ACC112 (cell line): ENCODE data around the gene GUCA1A.
A peak's percentile ranks its signal among the peaks of the same experiment; 100 is the strongest.

Experiments
- H2AFZ ChIP-seq: fragments of 200-600 bp; sonication (generic); one replicate; pipeline ENCODE4 v1.6.0; 2017; ENCODE audit warnings: antibody characterized with exemption, low read length; ENCODE audit not compliant: unreplicated experiment
- H3K27ac ChIP-seq: fragments of 200-600 bp; sonication (generic); 2 replicates; pipeline ENCODE4 v1.5.1; 2014; ENCODE audit warnings: low read depth, mild to moderate bottlenecking, antibody characterized with exemption, low read length, moderate library complexity
- H3K27me3 ChIP-seq: fragments of 200-600 bp; sonication (generic); 2 replicates; pipeline ENCODE4 v1.6.1; 2014; ENCODE audit warnings: mild to moderate bottlenecking, antibody characterized with exemption, low read length, moderate library complexity, mixed read lengths; ENCODE audit not compliant: insufficient read depth
- H3K36me3 ChIP-seq: fragments of 200-600 bp; sonication (generic); 2 replicates; pipeline ENCODE4 v1.6.1; 2016; ENCODE audit warnings: mild to moderate bottlenecking, antibody characterized with exemption, low read length, moderate library complexity, mixed read lengths; ENCODE audit not compliant: insufficient read depth
- H3K4me1 ChIP-seq: fragments of 200-600 bp; sonication (generic); one replicate; pipeline ENCODE4 v1.6.1; 2016; ENCODE audit warnings: low read length, mixed read lengths; ENCODE audit not compliant: insufficient read depth, unreplicated experiment, control insufficient read depth
- H3K4me3 ChIP-seq: fragments of 200-600 bp; sonication (generic); 2 replicates; pipeline ENCODE4 v1.5.1; 2014; ENCODE audit warnings: mild to moderate bottlenecking, low read depth, low read length
- H3K79me2 ChIP-seq: fragments of 200-600 bp; sonication (generic); one replicate; pipeline ENCODE4 v1.6.0; 2016; ENCODE audit warnings: low read length; ENCODE audit not compliant: control insufficient read depth, unreplicated experiment, insufficient read depth

The GUCA1A gene

GRCh38 chr6:42173101-42173500 is at the start of gene GUCA1A:
Gene GUCA1A (plus strand): TSS chr6:42173364. CDS start chr6:42173614, 250 bp downstream.
- Histone ChIP-seq H3K4me3 (no peak within 1 kb of the TSS), H3K27me3 (no peaks in the 10 kb centered on the region), H3K27ac (no peak within 1 kb of the TSS), H3K36me3 (no peaks in the 10 kb centered on the region), H3K4me1 (no peaks in the 10 kb centered on the region), H3K79me2 (no peaks in the 10 kb centered on the region), H2AFZ (no peak within 1 kb of the TSS)

GRCh38 chr6:42123379-42124103 is 49.6 kb upstream of the GUCA1A start:
- Histone ChIP-seq H3K27me3 (no peaks in the 10 kb centered on the region), H3K79me2 (no peaks in the 10 kb centered on the region), H3K4me1 (peaks cover 31% of the 10 kb centered on the region), H3K27ac (peak overlapping the region; percentile 91), H3K4me3 (no peak overlapping the region), H2AFZ (no peak overlapping the region), H3K36me3 (peaks cover 4% of the 10 kb centered on the region; the same call in 1 of the 2 replicates)

GRCh38 chr6:42124223-42124836 is 48.8 kb upstream of the GUCA1A start:
- Histone ChIP-seq H3K36me3 (peaks cover 4% of the 10 kb centered on the region; the same call in 1 of the 2 replicates), H3K27me3 (no peaks in the 10 kb centered on the region)

GRCh38 chr6:42125231-42125630 is 47.9 kb upstream of the GUCA1A start:
- H3K27ac ChIP-seq: no peak overlapping the region
- no peak overlapping the region for H3K4me3 ChIP-seq
- H3K36me3 ChIP-seq: peaks cover 4% of the 10 kb centered on the region; the same call in 1 of the 2 replicates
- no peak overlapping the region for H2AFZ ChIP-seq
- no peaks in the 10 kb centered on the region for H3K79me2 ChIP-seq
- H3K4me1 ChIP-seq: peaks cover 29% of the 10 kb centered on the region
- H3K27me3 ChIP-seq: no peaks in the 10 kb centered on the region

More at GRCh38 chr6:42124223-42124836, 48.8 kb upstream of the GUCA1A start:
- Histone ChIP-seq H3K4me3 (no peak overlapping the region), H3K79me2 (no peaks in the 10 kb centered on the region), H3K27ac (peak overlapping the region; percentile 23; the same call in 1 of the 2 replicates), H3K4me1 (peaks cover 29% of the 10 kb centered on the region), H2AFZ (no peak overlapping the region)

GRCh38 chr6:42125663-42126062 is 47.5 kb upstream of the GUCA1A start:
- no peak overlapping the region for H3K27ac ChIP-seq
- no peak overlapping the region for H2AFZ ChIP-seq
- no peaks in the 10 kb centered on the region for H3K27me3 ChIP-seq
- peaks cover 4% of the 10 kb centered on the region; the same call in 1 of the 2 replicates for H3K36me3 ChIP-seq
- peaks cover 29% of the 10 kb centered on the region for H3K4me1 ChIP-seq
- H3K79me2 ChIP-seq: no peaks in the 10 kb centered on the region
- no peak overlapping the region for H3K4me3 ChIP-seq

- Histone ChIP-seq H3K27ac (no peak overlapping the region), H3K79me2 (no peaks in the 10 kb centered on the region), H2AFZ (no peak overlapping the region), H3K36me3 (peaks cover 4% of the 10 kb centered on the region; the same call in 1 of the 2 replicates), H3K4me3 (no peak overlapping the region), H3K4me1 (peaks cover 8% of the 10 kb centered on the region), H3K27me3 (no peaks in the 10 kb centered on the region)
Measured at GRCh38 chr6:42128460-42129359, 44.5 kb upstream of the GUCA1A start.

GRCh38 chr6:42129360-42129676 is 43.8 kb upstream of the GUCA1A start:
- H3K4me1 ChIP-seq: peaks cover 8% of the 10 kb centered on the region
- H3K79me2 ChIP-seq: no peaks in the 10 kb centered on the region
- H3K27ac ChIP-seq: no peak overlapping the region
- no peaks in the 10 kb centered on the region for H3K27me3 ChIP-seq
- no peak overlapping the region for H3K4me3 ChIP-seq
- H2AFZ ChIP-seq: no peak overlapping the region
- H3K36me3 ChIP-seq: peaks cover 4% of the 10 kb centered on the region; the same call in 1 of the 2 replicates

- H3K79me2 ChIP-seq: peaks cover 10% of the 10 kb centered on the region
Measured at GRCh38 chr6:42131531-42131930, 41.6 kb upstream of the GUCA1A start.

GRCh38 chr6:42133926-42134325 is 39.2 kb upstream of the GUCA1A start:
- Histone ChIP-seq H2AFZ (no peak overlapping the region), H3K79me2 (peaks cover 20% of the 10 kb centered on the region), H3K4me1 (peaks cover 26% of the 10 kb centered on the region), H3K27me3 (no peaks in the 10 kb centered on the region), H3K4me3 (no peak overlapping the region), H3K27ac (no peak overlapping the region), H3K36me3 (no peaks in the 10 kb centered on the region)

More at GRCh38 chr6:42131531-42131930, 41.6 kb upstream of the GUCA1A start:
- Histone ChIP-seq H3K4me3 (no peak overlapping the region), H2AFZ (peak overlapping the region; percentile 29), H3K36me3 (peaks cover 4% of the 10 kb centered on the region; the same call in 1 of the 2 replicates), H3K27ac (peak overlapping the region; percentile 82), H3K27me3 (no peaks in the 10 kb centered on the region), H3K4me1 (peaks cover 14% of the 10 kb centered on the region)

GRCh38 chr6:42135161-42135560 is 38.0 kb upstream of the GUCA1A start:
- no peak overlapping the region for H3K27ac ChIP-seq
- H3K4me1 ChIP-seq: peaks cover 39% of the 10 kb centered on the region
- no peak overlapping the region for H2AFZ ChIP-seq
- H3K27me3 ChIP-seq: no peaks in the 10 kb centered on the region
- no peaks in the 10 kb centered on the region for H3K36me3 ChIP-seq
- H3K4me3 ChIP-seq: no peak overlapping the region
- H3K79me2 ChIP-seq: peaks cover 28% of the 10 kb centered on the region
